HG02571 (cell line): ENCODE measurements around the gene DNAH12.
"Not testable (repeated sequence)": the region's sequence is repeated elsewhere in the genome, so short reads cannot be mapped to it uniquely, and the experiment has no call there.

Source experiments
- ATAC-seq: cut with Tn5 transposase; IDR thresholded peaks from one replicate; pipeline ENCODE4 v1.9.1; 2021; ENCODE audit warnings: mild to moderate bottlenecking, moderate library complexity; ENCODE audit not compliant: unreplicated experiment

Gene DNAH12

DNA sequence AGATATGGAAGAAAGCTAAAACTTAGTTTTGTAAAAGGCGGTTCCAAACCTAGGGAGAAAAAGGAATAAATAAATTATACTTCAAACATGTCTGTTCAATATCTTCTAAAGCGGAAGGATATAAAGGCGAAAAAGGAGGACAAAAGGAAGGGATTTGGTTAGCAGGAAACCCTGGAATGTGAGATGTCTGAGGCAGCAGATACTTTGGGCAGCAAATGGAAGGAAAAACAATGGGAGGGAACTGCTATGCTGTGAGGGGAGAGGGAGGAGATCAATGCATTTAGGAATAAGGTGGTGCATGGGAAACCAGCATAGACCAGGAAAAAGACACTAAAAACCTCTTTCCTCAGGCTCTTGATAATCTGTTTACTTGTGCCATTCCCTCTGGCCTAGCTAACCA lies 120.8 kb downstream of the DNAH12 start:
- no peak for ATAC-seq

DNA sequence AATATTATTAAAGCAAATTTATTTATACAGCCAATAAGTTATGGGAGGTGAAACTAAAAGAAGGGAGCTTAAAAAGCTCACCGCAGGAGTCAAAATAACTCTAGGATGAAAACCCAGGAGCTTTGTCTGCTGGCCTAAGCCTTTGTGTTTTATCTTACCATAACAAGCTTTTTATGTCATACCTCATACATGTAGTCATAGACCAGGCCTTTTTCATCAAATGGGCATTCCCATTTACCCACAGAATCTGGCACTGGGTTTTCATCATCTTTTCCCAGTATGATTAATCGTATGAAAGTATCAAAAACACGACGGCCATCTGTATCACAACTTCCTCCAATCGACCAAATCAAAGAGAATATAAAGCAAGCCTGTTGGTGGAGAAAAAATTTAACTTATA lies 122.8 kb downstream of the DNAH12 start:
- ATAC-seq: no peak

DNA sequence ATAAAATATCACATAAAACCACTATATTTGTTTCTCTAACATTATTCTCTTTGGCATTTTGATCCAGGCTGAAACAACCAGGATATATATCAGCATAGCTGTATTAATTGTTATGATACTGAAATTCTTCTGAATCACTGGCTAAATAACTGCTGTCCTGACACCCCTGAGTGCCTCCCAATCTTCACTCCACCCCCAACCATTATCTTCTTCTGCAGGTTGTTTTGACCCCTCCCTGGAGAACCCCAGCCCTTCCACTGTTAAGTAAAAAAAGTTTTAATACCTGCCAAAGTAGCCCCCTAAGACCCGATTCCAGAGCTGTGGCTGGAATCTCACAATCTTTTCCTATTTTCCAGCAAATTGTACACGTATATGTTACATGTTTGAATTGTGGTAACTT lies 124.1 kb downstream of the DNAH12 start:
- ATAC-seq: no peak

DNA sequence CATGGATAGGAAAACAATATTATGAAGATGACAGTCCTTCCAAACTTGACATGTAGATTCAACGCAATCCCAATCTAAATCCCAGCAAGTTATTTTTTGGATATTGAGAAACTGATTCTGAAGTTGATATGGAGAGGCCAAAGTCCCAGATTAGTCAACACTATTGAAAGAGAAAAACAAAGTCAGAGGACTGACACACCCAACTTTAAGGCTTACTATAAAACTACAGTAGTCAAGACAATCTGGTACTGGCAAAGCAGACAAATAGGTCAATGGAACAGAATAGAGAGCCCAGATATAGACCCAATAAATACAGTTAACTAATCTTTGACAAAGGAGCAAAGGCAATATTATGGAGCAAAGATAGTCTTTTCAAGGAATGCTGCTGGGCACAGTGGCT lies 132.4 kb downstream of the DNAH12 start:
- ATAC-seq: no peak

DNA sequence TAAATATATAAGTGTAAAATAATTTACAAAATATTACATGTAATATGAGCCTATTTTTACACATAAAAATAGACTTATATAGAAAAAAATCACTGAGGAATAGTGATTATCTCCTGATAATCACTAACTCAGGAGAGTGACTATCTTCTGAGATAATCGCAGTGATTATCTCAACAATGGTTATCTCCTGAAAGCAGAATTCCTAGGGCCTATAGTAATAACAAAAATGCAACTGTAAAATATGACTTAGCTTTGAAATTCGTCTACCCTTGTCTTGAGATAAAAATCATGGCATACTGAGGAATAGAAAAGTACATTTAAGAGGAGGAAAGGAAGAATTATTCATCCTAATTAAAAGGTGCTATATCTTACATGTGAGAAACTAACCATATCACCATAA lies 134.7 kb downstream of the DNAH12 start:
- ATAC-seq: no peak

DNA sequence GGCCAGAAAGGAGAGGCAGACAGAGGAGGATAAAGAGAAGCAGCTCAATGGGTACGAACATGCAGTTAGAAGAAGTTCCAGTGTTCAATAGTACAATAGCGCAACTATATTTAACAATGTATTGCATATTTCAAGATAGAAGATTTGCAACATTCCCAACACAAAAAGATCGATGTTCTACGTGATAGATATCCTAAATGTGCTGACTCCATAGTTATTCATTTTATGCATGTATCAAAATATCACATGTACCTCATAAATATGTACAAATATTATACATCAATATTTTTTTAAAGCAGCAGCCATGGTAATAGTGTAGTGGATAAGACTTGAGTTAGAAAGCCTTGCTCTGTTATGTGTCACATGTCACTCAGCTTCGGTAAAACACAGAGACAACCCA lies 141.5 kb downstream of the DNAH12 start:
- no peak for ATAC-seq

DNA sequence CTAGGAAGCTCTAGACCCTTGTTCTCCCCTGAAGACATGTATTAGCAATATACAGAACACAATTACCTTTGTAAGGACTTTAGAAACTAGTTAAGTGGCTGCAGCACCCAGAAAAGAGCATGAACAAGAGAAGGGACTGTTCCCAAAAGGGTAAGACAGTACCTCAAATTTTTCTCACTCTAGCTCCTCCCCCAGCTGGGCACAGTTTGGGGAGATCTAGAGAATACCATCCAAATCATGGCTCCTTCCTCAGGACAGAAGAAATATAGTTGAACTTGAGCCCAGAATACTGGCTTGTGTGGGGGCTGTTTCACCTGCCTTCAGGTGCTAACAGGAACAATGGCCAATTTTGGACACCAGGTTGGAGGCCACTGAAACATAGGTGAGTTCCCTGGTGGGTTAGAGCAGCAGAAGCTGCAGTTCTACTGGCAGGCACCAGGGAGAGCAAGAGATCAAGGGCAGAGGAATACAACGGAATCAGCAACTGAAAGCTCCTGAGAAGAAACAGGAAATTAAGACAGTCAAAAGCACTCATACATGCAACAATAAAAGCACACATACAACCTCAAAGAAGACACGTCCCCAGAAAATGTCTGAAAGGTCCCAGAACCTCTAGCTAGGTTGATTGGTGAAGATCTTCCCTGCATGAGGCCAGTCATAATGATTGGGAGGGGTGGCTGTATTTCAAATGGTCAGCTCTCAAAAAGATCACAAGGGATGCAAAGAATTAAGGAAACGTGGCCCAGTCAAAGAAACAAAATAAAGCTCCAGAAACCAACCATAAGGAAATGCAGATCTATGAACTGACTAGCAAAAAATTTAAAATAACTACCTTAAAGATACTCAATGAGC lies 146.7 kb downstream of the DNAH12 start:
- ATAC-seq: peak; percentile 88

DNA sequence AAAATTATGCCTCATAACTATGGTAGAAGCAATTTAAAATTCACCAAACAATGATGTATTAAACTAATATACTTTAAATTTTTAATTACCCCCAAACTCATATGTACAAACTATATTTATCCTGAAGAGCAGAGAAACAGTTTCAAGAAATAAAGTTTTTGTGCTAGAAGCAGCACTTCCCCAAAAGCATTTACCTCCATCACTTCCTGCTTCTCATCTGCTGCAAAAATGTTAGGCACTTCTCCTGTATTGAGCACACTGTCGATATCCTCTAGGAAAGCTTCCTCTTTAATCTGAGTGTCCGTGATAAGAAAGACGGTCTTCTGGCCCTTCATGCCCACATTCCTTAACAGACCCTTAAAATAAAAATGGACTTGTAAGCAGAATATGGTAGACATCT lies 150.2 kb downstream of the DNAH12 start:
- ATAC-seq: no peak

DNA sequence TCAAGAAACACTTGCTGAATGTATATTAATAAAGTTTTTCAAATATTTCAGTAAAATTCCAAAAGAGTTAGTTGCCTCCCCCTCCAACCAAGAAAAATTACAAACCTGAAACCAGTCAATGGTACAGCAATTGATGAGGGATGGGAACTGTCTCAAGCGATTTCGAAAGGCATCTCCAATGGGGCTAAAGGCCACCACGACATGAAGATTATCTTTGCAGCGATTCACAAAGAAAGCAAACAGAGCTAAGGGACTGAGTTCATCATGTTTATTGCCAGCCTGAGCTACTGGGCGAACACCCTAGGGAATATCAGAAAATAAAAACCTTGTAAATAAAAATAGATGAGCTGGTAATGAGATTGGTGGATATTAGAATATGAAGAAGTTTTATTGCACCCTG lies 152.4 kb downstream of the DNAH12 start:
- no peak for ATAC-seq

DNA sequence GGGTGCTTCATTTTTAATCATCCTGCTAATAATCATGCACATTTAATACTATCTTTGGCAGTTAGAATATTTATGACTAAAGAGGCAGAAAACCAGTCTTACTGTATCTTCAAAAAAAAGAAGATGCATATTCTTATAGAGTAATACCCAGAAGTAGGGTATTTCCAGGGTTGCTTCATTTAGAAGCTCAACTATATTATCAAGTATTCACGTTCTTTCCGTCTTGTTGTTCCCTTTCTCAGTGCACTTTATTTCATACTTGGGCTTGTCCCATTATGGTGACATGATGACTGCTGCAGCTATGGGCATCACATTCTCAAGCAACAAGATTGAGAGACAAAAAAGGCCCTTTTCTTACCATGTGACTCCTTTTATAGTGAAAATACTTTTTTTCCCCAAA lies 154.9 kb downstream of the DNAH12 start:
- no peak for ATAC-seq

DNA sequence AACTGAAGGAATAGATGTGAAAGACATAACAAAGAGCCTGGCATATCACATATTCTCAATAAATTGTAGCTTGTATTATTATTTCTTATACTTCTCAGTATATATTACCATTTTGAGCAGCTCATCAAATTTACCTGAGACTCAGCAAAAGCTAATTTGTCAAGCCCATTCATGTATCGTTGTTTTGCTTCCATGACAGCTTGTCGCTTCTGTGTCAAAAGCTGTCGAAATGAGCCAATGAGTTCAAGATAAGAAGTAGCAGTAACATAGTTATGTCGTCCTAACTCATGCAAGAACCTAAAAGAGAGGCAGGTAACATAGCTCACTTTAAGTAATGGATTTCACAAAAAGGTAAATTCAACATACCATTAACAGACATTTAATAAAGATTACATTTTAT lies 157.8 kb downstream of the DNAH12 start:
- no peak for ATAC-seq

DNA sequence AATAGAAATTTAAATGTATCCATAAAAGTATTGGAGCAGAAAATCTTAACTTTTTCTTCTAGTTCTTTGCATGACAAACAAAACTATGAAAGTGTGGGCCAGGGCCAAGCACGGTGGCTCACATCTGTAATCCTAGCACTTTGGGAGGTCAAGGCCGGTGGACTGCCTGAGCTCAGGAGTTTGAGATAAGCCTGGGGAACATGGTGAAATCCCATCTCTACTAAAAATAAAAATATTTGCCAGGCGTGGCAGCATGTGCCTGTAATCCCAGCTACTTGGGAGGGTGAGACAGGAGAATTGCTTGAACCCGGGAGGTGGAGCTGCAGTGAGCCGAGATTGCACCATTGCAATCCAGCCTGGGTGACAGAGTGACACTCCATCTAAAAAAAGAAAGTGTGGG lies 158.6 kb downstream of the DNAH12 start:
- ATAC-seq: no peak

DNA sequence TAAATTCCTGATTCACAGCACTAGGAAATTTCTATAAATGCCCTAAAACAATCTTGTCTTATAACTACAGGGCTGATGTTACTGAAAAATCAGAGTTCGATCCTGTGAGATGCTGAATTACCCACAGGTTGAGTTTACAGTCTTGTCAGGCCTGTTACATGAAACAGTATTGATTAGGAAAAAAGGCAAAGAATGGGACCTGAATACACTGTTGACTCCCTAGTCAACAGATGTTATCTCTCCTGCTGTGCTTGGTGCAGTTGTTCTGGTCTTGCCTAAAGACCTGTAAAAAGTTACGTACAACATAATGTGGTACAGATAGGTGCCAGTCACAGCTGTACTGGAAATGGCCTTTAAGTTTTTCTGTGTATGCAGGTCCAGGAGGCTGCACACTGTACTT lies 160.3 kb downstream of the DNAH12 start:
- ATAC-seq: no peak

DNA sequence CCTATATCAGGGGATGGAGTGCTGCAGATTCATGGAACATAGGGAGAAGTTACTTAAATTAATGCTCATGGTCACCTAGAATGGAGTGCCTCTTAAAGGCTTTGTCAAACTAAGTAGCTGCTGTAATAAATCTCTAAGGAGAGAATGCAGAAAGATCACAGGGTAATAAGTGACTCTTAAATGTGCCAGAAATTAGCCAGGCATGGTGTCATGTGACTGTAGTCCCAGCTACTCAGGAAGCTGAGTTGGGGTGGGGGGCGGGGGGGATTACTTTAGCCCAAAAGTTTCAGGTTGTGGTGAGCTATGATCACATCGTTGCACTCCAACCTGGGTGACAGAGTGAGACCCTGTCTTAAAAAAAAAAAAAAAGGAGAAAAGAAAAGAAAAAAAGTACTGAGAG lies 160.7 kb downstream of the DNAH12 start:
- no peak for ATAC-seq

DNA sequence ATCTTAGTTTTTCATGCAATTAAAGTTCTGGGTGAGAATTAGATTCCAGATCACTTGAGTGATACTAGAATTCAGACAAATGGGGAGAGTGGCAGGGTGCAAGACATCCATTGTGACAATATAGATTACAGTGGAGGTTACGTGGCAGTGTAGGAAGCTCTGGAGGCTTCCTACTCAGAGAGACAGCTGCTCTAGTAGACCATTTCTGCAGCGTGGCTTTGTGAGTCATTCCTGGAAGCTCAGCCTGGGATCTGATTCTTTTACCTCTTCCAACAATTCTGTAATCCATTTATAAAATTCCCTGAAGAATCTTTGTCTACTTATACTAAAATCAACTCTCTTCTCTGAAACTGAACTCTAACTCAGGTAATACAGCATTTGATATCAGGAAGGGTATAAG lies 161.2 kb downstream of the DNAH12 start:
- ATAC-seq: no peak

DNA sequence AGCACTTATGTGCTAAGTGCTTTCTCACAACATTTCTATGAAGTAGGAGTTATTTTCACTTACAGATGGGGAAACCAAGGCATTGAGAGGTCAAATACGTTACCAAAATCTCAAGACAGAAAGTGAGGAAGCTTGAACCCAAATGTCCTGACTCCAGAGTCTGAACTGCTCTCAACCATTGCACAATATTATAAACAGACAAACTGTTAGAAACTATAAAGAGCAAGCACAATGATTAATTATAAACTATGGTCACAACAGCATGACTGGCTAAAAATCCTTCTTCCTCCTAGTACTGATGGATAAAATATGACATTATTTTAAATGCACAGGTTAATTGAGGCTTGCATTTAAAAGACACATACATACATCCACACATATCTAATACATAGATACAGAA lies 173.8 kb downstream of the DNAH12 start:
- ATAC-seq: no peak

DNA sequence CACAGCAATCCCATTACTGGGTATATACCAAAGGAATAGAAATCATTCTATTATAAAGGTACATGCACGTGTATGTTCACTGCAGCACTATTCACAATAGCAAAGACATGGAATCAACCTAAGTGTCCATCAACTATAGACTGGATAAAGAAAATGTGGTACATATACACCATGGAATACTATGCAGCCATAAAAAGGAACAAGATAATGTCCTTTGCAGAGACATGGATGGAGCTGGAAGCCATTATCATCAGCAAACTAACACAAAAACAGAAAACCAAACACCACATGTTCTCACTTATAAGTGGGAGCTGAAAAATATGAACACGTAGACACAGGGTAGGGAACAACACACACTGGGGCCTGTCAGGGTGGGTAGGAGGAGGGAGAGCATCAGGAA lies 179.1 kb downstream of the DNAH12 start:
- not testable (repeated sequence) for ATAC-seq

DNA sequence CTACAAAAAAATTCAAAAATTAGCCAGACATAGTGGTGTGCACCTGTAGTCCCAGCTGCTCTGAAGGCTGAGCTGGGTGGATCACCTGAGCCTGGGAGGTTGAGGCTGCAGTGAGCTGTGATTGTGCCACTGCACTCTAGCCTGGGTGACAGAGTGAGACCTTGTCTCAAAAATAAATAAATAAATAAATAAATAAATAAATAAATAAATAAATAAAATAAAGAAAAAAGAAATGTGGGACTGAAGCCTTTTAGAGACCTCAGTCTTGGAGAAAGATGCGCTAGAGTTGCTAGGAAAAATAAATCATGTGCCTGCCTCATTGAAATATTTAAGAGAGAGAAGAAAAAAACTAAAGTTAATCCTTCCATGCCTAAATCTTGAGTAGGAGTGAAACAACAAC lies 187.9 kb downstream of the DNAH12 start:
- ATAC-seq: not testable (repeated sequence)

DNA sequence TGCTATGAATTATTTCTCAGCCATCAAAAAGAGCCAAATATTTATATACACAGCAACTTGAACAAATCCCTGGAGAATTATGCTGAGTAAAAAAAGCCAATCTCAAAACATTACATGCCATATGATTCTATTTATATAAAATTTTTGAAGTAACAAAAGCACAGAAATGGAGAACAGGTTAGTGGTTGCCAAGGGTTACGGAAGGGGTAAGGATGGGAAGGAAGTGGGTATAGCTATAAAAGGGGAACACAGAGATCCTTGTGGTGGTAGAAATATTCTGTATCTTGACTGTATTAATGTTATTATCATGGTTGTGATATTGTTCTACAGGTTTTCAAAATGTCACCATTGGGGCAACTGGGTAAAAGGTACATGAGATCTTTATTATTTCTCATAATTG lies 189.4 kb downstream of the DNAH12 start:
- no peak for ATAC-seq

DNA sequence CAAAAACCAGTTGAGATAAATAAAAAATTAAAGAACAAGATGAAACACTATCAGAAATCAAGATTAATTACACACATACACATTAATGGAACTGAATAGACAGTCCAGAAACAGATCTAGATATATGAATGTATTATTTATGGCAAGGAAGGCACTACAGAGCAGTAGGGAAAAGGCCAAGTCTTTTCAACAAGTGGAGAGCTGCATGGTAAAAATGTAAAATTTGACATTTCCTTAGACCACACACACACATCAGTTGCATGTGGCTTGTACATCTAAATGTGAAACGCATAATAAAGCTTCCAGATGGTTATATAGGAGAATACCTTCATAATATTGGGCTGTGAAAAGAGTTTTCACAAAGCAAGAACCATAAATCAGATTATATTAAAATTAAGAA lies 193.9 kb downstream of the DNAH12 start:
- no peak for ATAC-seq

DNA sequence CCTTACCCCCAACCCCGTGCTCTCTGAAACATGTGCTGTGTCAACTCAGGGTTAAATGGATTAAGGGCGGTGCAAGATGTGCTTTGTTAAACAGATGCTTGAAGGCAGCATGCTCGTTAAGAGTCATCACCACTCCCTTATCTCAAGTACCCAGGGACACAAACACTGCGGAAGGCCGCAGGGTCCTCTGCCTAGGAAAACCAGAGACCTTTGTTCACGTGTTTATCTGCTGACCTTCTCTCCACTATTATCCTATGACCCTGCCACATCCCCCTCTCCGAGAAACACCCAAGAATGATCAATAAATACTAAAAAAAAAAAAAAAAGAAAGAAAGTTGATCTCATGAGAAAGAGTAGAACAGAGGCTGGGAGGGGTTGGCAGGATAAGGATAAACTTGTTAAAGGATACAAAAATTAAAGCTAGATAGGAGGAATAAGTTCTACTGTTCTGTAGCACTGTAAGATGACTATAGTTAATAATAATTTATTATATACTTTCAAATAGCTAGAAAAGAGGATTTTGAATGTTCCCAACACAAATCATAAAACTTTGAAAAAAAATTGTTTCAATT lies 205.0 kb downstream of the DNAH12 start:
- ATAC-seq: not testable (repeated sequence)

DNA sequence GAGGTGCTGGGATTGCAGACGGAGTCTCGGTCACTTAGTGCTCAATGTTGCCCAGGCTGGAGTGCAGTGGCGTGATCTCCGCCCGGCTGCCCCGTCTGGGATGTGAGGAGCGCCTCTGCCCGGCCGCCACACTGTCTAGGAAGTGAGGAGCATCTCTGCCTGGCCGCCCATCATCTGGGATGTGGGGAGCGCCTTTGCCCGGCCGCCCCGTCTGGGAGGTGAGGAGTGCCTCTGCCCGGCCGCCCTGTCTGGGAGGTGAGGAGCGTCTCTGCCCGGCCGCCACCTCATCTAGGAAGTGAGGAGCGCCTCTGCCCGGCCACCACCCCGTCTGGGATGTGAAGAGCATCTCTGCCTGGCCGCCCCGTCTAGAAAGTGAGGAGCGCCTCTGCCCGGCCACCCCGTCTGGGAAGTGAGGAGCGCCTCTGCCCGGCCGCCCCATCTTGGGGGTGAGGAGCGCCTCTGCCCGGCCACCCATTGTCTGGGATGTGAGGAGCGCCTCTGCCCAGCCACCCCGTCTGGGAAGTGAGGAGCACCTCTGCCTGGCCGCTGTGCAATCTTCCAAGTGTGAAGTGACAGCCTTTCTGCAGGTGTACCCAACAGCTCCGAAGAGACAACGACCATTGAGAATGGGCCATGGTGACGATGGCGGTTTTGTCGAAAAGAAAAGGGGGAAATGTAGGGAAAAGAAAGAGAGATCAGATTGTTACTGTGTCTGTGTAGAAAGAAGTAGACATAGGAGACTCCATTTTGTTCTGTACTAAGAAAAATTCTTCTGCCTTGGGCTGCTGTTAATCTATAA lies 205.7 kb downstream of the DNAH12 start:
- ATAC-seq: not testable (repeated sequence)
